Measurements from ENCODE around the gene PPP1R13B.

The PPP1R13B gene

GRCh38 chr14:103744621-103745395 is 102.6 kb downstream of the PPP1R13B start:
- DNase-seq (ENCODE audit: low read depth in 2 of 2) = no peak

DNA sequence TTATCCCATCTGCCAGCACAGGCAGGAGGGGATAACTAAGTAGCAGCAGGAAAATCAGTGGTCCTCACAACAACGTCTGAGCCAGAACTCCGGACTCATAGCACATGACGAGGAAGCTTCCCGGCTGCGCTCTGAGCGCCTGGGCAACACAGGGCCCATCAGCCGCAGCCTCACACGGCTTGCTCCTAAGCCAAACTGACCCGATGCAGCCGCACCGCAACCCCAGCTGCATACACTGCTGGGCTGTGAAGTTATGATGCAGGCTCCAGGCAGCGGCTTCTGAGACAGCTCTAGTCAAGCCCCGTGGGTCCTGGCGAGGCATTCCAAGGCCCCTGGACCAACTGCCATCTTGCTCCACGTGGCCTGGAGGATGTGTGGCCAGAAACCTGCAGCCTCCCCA is 103.7 kb downstream of the PPP1R13B start:
- DNase-seq (ENCODE audit: low read depth in 2 of 2) = no peak

DNA sequence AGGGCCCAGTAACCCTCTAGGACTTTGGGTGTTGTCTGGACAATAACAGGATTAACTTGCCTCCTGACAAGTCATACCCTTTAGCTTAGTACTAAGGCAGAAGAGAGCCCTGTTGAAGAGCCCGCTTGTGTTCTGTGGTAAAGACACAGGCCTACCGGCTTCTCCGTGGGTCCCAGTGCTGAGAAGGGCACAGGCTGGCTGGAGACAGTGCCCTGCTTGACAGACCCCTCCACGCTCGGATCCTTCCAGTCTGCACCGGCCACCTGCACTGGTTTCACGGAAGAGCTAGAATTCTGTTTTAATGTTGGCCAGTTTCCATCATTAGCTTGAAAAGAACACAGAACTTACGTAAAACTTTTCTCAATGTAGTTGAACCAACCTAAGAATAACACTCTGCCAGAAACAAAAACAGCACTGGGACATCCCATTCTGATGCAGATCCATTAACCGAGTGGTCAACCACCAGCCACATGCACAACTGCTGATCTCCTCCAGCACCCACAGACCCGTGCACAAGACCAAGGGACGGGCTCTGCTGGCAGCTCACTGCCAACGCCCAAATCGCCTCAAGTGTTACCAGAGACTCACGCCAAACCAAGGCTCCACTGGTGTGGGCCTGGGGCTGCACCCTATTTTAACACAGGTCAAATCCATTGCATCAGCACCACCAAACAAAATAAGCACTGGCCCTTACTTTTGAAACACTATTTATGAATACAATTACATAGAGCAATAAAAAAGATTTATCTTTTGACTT is 104.7 kb downstream of the PPP1R13B start:
- DNase-seq (ENCODE audit: low read depth in 2 of 2) = no peak

DNA sequence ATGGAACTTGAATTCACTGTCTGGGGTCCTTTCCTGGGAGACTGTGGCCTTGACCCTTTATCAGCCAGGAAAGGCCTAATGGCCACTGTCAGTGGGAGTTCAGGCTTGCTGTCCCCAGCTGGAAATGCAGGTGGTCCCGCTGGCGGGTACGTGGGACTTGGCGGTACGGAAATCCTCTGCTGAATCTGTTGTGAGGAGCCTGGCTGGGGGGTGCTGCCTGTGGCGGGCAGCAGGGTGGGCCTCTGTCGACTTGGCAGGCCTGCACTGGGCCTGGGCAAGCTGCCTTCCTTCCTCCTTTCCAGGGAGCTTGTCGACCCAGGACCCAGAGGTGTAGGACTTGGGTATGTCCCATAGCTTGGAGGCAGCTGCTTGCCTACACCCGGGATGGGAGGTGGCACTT is 105.5 kb downstream of the PPP1R13B start:
- DNase-seq (ENCODE audit: low read depth in 2 of 2) = no peak

DNA sequence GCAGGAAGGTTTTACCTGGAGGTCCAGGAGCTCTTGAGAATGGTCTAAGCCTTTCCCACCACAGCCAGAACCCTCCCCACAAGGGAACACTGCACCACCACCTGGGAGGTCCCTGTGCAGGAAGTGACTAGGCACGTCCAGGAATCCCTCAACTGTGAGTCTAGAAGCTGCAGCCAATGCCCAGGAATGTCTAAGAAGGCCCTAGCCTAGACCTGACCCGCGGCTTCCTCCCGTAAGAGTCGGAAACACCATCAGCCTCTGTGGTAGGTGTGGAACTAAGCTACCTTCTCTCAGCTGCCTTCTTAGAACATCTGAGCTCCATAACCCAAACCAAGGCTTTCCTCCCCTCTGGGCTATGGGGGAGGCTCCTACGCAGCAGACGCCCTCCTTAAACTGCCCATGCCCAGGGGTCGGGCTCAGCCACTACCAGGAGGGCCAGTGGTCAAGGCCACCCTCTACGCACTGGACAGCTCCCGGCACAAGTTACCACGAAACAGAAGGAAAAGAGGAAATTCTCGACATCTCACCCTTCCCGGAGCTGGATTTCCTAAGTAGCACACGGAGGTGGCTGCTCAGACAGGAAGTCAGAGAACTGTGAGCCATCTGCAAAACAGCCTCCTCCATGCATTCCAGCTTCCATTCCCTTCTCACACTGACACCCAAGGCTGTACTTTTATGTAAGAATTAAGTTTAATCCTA is 106.2 kb downstream of the PPP1R13B start:
- no peak for DNase-seq (ENCODE audit: low read depth in 2 of 2)

DNA sequence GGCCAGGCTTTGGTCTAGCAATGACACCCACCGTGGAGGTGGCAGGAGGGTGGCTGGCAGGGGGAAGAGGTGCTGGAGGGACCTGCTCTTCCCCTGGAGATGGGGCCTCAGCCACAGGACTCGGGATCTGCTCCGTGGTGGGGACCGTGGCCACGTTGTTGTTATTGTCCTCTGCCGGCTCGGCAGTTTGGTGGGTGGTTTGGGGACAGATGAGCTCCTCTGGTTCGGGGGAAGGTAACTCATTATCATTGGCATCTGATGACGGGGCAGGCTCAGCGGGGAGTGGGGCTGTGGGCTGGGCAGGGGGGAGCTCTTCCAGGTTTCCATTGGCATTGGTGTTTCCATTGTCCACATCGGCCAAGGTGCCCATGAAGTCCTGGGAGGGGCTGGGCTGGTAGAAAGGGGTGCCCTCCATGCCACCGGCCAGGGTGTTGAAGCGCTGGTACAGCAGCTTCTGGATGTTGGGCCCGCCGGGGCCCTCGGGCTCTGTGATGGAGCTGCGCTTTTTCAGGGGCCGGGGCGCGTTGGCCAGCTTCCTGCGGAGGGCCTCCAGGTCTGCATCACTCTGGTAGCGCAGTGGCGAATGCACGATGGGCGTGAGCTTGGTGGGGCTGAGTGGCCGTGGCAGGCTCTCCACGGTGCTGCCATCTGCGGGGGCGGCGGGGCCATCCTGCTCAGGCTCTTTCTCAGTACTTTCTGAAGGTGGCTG is 107.4 kb downstream of the PPP1R13B start:
- no peak for DNase-seq (ENCODE audit: low read depth in 2 of 2)

GRCh38 chr14:103739466-103739792 is 107.9 kb downstream of the PPP1R13B start:
- DNase-seq (ENCODE audit: low read depth in 2 of 2) = no peak

DNA sequence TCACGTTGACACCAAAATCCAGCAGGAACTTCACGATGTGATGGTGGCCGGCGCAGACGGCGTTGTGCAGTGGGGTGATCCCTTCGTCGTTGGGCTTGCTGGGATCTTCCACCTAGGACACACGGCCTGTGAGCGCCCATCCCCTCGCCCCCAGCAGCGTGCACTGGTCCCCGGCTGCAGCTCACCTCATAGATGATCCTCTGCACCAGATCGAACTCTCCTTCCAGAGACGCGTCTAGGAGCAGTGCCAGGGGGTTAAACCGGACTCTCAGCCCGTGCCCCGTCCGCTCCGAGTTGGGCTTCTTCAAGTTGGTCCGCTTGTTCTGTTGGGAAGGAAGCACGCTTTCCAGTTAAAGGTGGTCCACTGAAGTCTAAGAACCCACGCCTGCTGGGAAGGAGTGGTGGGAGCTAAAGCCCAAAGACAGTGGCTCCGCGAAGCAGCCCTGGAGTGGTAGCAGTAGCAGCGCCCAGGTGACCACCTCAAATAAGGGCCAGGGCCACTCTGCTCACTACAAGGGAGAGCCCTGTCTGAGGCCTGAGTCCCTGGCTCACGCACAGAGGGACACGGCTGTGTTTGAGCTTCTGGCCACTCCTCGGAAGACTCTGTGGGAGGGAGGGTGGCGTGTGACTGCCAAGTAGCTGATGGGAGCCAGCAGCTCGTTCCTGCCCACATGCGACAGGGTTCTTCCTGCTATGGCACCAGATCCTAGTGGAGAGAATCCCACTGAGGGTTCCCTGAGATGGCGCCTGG is 108.5 kb downstream of the PPP1R13B start:
- DNase-seq (ENCODE audit: low read depth in 2 of 2) = no peak

DNA sequence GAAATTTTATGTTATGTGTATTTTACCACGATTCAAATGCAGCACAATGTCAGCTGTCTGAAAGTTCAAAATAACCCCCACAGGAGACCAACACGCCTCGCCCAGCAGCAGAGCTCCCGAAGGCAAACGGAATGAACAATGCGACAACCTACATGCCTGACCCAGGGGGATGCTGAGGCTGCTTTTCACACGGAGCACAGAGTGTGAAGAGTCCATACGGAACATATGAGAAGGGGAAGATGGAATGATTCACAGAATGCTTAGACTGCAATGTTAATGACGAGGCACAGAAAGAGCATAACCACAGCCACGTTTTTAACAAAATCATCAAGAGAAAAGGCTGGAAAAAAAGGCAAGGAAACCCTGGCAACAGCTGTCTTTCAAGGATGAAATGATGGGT is 109.2 kb downstream of the PPP1R13B start:
- no peak for DNase-seq (ENCODE audit: low read depth in 2 of 2)

DNA sequence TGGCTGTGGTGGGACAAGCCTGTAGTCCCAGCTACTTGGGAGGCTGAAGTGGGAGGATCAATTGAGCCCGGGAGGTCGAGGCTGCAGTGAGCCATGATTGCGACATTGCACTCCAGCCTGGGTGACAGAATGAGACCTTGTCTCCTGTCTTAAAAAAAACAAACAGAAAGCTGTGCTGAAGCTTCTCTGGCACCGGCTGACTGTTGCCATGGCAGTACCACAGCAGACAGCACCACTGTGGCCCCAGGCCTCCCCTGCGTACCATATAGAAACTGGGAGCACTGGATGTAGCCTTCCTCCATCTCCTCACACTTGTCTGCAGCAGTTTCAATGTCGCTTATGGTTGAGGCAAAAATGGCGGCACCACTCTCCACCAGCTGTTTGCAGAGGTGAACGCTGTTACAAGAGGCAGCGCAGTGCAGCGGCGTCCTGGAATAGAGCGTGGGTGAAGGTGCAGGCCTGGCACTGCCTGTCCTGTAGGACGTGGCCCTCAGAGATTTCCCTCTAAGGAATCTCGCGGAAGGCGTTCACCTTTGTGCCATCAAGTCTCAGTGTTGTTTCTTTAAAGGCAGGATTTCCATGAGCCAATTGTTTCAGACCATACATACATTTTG is 109.8 kb downstream of the PPP1R13B start:
- no peak for DNase-seq (ENCODE audit: low read depth in 2 of 2)

DNA sequence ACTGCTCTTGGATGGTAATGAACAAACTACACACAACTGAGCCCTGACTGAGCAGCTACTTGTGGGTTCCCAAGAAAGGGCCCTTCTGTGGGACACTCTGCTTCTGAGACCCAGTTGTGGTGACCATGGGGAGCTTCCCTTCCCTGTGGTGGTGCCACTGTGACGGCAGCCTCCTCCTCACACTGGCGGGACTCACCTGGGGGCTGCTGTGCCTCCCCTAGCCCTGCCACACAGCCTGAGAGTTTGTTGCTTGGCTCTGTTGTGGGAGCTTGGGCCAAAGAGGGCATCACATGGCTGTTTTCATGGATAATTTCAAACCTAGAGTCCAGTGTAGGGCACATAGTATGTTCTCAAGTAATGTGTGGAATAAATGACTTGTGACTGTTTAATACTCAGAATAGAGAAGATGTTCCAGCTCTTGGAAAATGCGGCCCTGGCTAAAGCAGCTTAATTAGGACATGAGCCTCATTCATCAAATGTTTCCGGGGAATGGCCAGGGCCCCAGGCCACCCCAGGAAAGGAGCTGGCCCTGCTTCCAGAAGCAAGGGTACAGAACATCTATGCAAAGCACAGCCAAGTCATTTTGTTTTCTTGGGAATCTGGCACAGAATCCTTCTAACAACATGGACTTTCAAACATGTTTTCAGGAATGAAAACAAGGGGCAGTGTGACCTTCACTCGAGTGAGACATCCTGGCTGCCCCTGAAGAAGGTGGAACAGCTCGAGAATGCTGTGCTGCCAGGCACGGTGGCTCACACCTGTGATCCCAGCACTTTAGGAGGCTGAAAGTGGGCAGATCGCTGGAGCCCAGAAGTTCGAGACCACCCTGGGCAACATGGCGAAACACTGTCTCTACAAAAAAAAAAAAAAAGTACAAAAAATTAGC is 110.6 kb downstream of the PPP1R13B start:
- no peak for DNase-seq (ENCODE audit: low read depth in 2 of 2)

- DNase-seq (ENCODE audit: low read depth in 2 of 2) = no peak
Observed at GRCh38 chr14:103735815-103736545, 111.4 kb downstream of the PPP1R13B start.

- no peak for DNase-seq (ENCODE audit: low read depth in 2 of 2)
Observed at GRCh38 chr14:103735439-103735814, 111.9 kb downstream of the PPP1R13B start.

DNA sequence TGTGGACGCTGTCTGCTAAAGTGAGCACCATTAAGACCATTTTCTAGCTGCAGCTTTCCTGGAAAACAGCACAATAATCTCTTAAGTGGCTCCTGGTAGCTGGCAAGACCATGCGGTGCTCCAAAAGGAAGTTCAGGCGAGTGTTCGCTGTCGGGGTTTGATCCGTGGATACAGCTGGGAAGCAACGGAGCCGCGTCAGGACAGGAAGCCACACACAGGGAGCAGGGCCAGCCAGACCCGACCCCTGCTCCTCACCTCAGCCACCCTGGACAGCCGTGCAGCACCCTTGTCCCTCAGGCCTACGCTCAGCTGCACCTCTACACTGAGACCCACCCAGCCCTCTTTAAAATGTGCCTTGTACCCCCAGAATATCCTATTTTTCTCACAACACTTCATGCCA is 112.4 kb downstream of the PPP1R13B start:
- no peak for DNase-seq (ENCODE audit: low read depth in 2 of 2)

DNA sequence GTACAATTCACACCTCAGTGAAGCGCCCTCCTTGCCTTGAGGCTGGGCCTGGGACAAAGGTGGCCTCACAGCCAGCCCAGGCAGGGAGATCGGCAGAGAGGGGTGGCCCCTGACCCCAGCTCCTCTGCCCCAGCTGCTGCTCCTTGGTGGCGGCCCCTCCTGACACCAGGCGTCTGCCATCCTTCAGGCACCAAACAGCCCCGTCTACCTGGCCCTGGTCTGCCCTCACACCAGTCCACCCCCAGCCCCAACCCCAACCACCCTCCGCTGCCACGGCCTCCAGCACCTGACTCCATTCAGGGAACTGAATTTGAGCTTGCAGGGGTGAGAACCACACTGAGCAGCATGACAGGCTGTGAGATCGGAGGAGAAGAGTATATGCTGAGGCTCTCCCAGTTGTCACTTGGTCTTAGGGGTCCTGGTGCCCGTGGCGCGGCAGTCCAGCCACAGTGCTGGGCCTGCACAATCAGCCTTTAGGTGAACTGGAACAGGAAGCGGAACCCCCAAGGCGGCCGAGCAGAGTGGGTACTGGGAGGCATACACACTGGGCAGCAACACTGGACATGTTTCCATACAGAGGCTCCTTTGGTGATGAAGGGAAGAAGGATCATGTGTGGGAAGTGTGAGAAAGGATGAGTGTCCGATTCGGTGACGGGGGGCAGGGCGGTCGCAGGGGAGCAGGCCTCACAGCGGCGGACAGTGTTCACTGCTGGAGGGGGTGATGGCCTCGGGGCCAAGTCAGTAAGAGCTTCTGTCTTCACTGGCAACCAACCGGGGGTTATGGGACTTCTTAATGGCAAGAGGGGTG is 113.1 kb downstream of the PPP1R13B start:
- DNase-seq (ENCODE audit: low read depth in 2 of 2) = no peak

DNA sequence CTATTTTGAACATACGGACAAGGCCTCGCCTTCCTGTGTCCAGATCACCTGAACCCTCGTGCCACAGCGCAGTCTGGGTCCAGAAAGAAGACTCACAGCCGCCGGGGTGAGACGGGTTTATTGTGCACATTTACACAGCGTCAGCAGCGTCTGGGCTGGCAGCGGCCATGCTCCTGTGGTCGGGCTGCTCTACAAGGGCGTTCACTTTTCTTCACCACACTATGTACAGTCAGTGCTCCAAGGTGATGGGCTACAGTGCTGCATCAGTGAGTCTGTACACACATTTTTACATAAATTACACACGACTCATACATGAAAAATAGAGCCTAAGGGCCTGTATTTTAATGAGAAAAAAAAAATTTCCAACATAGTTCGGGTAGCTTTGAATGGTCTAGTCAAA is 113.7 kb downstream of the PPP1R13B start:
- no peak for DNase-seq (ENCODE audit: low read depth in 2 of 2)

GRCh38 chr14:103732868-103733620 is 114.3 kb downstream of the PPP1R13B start:
- DNase-seq (ENCODE audit: low read depth in 2 of 2) = no peak

Data from stimulated activated CD4-positive, alpha-beta T cell treated with anti-CD3 and anti-CD28 coated beads, Interleukin-1b, Interleukin-23, amount 100 ng/mL, for 1 hour (primary cell).